GM21619 (cell line): ENCODE measurements around the gene BARD1.
"Not testable (repeated sequence)": the region's sequence is repeated elsewhere in the genome, so short reads cannot be mapped to it uniquely, and the experiment has no call there.

Source experiments
- ATAC-seq: cut with Tn5 transposase; IDR thresholded peaks from one replicate; pipeline ENCODE4 v1.9.1; 2021; ENCODE audit not compliant: unreplicated experiment

Gene BARD1

DNA sequence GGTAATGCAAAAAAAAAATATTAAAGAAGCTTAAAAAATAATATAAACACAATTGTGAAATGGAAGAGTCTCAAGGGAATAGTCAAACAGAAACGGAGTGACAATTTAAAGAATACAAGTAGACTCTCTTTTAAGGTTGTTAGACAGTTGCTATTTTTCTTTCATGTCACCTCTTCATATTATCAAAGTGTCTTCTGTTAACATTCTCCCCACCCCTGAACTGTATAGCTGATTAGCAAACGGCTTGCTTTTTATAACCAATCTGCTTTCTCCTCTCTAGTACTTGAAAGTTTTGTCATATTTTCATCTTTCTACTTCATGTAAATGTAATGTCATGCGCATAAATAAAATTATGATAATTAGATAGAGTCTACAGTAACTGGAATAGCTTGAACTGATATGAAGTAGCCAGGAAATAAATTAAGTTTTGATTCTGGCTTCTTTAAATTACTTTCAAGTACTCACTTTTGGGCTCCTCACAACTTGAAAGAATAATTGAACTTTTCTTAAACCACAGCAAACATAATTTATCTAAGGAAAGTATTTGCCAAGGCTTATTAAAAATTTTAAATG lies 37.0 kb downstream of the BARD1 start:
- ATAC-seq = no peak

DNA sequence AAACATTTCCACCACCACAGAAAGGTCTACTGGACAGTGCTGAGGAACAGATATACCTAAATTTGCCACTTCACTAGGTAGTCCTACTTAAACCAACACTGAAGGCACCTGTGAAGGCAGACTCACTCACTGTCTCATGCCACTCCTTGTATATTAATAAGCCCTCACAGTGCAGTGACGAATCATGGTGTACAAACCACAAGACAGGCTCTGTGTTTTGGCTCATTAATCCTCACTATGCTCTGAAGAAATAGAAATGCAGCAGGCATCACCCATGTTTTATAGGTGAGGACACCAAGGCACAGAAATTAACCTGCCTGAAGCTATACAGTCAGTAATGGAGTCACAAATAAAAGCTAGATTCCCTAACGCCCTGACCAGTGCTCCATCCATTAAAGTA lies 44.3 kb downstream of the BARD1 start:
- no peak for ATAC-seq

DNA sequence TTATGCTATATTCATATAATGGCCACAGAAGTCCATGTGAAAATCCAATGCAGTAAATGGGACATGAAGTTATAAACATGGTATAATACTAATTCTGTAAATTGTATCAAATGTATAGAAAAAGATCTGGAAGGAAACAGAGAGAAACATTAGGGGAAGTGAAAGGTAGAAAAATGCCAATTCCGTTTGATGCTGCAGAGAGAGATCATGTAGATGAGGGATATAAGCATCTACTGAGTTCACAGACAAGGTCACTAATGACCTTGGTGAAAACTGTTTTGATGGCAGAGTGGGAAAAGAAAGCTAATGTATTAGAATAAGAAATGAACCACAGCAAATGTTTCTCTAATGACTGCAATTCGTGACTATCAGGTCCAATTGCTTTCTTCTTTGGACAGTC lies 56.0 kb downstream of the BARD1 start:
- no peak for ATAC-seq

DNA sequence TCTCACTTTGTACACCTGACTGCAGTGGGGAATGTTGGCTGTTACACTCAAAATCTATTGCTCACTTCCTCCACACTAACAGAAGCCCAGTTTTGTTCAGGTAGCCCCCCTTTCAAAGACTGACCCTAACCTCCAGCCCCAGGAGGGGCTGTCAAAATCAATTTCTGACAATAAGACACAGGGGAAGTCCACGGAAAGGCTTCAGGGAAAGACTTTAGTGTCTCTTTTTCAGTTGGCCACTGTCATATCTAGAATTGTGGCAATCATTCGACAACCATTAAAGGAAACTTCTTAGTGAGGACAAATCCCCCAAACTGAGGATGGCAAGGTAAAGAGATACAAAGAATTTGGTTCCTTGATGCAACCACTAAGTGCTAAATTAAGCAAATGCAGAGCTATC lies 59.0 kb downstream of the BARD1 start:
- ATAC-seq = peak; percentile 39

DNA sequence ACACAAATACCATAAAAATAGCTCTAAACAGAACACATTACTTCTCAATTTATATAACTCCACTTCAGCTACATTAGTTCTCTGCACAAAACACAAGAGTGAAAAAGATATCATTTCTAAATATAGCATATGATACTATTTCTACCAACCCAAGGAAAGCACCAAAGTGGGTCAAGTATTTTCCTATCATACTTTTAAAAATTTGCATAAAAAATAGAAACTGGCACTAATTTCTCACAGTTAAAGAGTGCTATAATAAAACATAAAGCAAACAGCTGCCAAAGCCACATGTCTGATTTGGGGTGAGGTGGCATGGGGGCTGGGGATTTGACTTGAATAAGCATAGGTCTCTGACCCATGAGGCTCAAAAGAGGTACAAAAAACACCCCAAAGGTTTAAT lies 61.5 kb downstream of the BARD1 start:
- ATAC-seq = no peak

DNA sequence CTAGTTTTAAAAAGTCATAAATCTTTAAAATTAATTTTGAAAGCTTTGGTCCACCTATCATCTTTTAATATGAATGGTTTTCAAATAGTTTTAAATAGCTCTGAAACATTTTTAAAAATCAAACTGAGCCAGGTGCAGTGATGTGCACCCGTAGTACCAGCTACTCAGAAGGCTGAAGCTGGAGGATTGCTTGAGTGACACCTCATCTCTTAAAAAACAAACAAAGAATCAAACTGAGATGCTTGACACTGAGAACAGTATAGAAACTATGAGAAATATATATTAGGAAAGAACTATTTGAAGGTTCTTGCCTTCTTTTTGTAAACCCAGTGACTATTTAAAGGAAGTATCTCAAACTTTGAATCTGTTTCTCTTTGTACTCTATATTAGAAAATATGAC lies 67.4 kb downstream of the BARD1 start:
- no peak for ATAC-seq

DNA sequence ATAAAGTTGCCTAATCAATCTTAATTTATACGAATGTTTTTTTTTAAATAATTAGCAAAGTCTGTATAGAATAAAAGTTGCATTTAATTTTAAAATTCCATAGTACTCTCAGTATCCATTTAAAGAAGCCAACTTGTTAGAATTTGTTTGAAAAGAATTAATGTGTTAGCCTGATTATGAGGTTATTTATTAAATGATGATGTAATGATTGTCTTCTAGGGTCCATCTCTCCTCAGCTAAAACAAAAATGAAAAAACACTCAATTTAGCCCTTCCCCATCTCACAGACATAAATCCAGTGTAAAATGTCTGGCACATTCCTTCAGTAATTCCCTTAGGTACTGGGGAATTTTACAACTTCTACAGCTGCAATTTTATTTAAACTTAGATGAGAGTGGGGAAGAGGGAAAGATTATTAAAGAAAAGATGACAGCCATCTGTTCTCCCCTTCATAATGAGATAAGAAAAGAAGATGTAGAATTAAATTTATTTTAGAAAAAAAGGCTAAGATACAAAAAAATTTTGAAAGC lies 68.6 kb downstream of the BARD1 start:
- no peak for ATAC-seq

DNA sequence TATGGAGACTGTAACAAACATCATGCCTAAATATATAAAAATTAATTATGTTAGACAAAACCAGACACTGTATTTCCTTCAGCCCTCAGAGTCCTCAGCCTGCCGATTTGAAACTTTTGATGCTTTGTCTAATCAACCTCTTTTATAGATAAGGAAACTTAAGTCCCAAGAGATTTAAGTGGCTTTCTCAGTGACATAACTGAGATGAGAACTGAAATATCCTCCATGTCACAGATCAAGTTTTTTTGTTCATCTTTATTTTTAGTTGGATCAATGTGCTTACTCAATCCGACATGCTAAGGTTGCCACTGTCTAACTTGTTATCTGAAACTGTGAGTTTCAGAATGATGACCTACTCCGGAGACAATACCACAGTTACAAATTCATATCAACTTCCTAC lies 72.3 kb downstream of the BARD1 start:
- peak; percentile 98 for ATAC-seq

DNA sequence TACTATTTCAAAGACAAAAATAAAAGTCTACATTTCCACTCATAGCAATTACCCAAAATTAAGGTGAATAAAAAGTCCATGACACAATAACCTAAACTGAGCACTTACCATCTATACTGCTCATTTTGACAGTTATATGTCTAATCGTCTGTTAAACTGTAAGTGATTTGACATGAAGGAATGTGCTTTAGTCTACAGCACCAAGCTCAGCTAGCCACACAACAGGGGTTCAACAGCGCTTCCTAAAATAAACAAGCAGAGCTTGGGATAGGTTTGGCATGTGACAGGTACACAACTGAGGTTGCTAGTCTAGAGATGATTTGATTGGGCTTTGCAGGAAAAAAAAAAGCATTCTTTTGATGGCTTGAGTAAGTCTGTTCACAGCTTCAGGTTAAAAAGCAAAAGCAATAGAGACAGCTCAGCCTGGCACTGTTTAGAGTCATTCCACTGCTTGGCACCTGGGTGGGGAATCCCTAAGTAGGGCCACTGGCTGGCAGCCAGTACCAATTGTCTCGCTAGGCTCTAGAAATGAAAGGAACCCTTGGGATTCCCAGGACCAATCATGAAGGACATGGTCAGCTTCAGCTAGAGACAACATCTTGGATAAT lies 78.6 kb downstream of the BARD1 start:
- ATAC-seq = peak; percentile 49

DNA sequence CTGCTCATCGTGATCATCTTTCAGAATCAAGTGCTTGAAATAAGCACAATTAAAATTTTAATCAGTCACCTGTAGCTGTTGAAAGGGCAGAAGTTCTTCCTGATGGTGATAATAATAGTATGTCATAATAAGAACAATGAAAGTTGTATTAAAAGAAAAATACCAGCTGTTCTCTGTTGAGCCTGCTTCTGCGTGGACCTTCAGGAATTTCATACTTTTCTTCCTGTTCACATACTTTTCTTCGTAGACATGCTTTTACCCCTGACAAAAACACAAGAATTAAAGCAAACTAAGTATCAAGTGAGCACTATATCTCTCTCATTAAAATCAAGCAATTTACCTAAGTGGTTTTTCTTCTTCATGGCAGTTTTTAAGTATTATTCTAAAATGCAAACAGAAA lies 79.2 kb downstream of the BARD1 start:
- ATAC-seq = no peak

DNA sequence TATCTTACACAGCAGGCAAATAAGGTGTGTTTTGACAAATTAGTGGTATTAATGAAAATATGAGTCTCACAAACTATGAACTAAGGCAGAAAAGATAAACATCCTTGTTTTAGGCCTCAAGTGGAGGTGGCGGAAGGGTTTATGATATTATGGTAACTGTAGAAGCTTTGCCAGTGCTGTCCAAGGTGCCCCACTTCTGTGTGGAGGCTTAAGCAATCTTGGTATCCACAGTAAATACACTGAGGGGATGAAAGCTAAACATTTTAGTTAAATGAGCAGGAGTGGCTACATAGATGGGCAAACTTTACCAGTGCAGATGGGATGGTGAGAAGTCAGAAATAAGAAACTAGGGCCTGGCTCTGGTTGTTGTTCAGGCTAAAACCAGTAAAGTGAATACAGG lies 84.7 kb downstream of the BARD1 start:
- ATAC-seq = no peak

DNA sequence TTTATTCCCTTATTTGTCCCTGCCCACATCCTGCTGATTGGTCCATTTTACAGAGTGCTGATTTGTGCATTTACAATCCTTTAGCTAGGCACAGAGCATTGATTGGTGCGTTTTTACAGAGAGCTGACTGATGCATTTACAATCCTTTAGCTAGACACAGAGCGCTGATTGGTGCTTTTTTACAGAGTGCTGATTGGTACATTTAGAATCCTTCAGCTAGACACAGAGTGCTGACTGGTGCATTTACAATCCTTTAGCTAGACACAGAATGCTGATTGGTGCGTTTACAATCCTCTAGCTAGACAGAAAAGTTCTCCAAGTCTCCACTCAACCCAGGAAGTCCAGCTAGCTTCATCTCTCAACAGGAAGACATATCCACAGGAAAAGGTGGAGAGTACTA lies 91.6 kb downstream of the BARD1 start:
- ATAC-seq = not testable (repeated sequence)

DNA sequence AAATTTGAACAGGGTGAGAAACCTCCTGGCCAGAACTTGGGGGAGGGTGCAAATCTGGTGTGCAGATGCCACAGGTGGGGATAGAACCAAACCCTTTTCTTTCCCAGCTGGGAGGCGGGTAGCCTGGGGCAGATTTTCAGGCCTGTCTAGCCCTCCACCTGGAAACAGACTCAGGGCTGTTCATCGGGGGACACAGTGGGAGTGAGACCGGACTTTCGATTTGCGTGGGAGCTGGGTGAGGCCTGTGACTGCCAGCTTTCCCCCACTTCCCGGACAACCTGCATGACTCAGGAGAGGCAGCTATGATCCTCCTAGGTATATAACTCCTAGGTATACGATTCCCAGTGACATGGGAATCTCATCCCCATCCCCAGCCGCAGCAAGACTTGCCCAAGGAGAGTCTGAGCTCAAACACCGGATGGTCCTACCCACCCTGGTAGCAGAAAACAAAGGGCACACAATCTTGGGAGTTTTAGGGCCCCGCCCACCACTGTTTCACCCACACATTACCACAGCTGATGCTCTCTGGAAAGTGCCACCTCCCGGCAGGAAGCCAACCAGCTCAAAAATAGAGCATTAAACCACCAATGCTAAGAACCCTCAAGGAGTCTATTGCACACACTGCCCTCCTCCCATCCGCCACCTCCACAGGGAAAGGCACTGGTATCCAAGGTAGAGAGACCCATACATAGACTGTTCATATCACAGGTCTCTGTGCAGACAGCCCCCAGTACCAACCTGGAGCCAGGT lies 92.5 kb downstream of the BARD1 start:
- no peak for ATAC-seq

DNA sequence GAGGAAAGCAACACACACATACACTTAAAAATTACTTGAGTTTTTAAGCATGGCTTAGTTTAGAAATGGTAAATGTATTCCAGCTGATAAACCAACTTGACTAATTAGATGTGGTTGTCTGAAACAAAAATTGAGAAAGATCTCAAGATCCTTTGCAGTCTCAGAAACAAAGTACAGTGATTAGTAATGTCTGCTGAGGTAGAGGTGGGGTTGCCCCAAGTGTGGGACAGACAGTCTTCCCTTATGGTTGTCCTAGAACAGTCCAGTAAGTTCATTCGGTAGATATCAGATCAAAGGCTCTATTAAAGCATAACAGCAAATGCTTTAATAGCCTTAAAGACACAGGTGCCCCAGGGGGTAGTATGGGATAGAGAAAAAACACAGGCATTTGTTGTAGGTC lies 94.5 kb downstream of the BARD1 start:
- ATAC-seq = no peak

DNA sequence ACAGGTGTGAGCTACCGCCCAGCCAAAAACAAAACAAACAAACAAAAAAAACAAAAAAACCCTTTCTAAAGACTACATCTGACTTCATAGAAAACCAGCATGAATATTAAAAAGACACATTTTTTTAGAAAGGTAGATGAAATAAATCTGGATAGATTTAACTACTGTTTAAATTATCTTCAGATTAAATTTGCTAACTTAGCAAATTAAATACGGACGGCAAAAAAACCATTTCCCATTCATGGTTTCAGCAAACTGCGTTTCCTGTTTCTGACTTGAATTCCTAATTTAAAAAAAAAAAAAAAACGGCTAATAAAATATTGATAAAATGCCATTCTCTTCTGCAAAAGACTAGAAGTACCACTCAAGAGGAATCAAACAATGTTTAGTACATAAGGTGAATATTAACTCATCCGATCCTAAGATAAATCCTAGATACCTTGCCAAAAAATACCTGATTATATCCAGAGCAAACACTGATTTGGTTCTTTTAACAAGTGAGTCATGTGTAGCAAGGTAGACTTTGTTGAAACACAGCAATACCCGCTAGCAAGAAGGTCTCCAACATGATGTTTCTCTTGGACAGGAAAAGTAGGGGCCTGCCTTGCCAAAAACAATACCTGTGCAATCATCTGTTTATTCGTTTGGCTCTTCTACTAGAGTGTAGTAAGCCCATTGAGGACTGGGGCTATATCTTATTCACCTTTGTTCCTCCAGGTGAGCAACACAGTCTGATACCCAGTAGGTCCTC lies 96.2 kb downstream of the BARD1 start:
- ATAC-seq = no peak

DNA sequence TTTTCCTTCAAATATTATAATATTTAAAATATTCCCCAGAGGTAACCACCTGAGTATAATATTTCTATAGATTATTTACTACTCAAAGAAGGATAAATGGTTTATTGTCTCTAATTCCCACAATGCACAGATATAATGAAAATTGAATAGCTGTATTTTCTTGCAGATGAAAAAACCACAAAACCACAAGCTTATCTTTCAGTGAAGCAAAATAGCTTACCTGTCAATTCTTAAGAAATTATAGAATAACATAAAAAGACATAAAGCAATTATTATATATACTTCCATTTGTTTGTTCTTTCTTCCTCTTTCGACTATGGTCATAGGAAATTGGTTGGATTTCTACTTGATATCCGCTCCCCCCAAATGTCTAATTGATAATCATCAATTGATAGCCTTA lies 98.8 kb downstream of the BARD1 start:
- ATAC-seq = no peak

DNA sequence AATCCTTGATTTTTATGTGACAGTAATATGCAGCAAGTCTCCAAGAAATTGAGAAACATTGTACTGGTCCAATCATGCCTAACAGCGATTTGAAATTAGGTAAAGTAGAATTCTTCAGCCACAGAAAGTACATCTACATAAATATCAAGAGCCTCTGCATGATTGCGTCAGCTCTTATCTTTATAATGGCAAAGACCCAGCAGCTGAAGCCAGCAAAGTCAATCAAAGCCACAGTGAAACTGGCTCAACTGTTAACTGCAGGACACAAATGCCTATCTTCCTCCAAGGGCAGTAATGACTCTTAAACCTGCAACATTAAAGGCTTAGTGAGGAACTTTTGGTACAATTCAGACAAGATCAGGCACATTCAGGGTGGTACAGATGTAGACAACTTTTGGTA lies 102.5 kb downstream of the BARD1 start:
- ATAC-seq = no peak

DNA sequence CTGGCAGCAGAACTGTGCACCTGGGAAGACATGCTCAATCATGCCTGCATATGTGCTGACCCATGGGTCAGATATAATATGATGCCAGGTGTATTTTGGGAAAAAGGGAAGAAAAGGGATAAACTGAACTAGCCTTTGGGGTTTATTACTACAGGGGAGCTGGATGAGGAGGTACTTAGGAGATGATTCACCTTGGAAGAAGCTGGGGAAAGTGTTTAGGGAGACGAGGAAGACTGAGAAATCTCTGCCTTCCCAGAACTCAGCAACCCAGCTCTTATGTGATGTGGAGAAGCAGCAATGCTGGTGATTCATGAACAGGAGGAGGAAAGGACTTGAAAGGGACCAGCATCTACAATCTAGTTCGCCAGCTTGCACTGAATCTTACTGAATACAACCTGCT lies 110.2 kb downstream of the BARD1 start:
- ATAC-seq = no peak

DNA sequence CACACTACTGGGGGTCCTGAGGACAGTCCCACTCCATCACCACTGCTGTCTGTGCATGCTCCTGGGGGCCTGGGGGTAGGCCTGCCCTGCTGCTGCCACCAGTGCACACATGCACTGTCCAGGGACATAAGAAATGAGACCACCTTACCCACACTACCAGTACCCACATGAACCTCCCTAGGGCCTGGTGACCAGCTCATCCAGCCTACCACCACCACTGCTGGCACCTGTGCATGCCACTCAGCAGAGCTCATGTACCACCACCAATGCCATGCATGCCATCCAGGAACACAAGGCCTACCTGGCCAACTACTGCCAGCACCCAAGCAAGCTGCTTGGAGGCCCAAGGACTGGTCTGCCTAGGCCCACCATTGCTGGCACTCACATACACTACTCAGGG lies 112.8 kb downstream of the BARD1 start:
- no peak for ATAC-seq

DNA sequence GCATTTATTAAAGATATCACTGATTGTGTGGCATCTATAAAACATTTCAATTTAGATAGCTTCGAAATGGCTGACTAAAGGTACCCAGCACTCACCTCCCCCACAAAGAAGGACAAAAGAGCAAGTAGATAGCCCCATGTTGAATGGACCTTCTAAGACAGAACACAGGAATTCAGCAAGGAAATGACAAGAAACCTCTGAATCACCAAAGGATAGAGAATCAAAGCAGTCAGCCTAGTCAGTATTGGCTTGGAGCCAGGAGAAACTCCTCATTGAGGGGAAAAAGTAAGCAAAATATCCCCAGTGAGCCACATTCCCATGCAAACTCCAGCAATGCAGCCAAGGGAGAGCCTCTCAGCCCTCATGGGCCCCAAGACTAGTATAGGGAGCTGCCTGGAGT lies 113.7 kb downstream of the BARD1 start:
- no peak for ATAC-seq

DNA sequence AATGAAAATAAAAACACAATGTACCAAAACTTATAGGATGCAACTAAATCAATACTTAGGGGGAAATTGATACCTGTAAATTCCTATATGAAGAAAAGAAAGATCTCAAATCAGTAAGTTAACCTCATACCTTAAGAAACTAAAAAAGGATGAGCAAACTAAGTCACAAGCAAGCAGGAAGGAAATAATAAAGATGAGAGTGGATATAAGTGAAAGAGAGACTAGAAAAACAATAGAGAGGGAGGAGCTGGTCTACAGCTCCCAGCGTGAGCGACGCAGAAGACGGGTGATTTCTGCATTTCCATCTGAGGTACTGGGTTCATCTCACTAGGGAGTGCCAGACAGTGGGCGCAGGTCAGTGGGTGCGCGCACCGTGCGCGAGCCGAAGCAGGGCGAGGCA lies 125.9 kb downstream of the BARD1 start:
- not testable (repeated sequence) for ATAC-seq

DNA sequence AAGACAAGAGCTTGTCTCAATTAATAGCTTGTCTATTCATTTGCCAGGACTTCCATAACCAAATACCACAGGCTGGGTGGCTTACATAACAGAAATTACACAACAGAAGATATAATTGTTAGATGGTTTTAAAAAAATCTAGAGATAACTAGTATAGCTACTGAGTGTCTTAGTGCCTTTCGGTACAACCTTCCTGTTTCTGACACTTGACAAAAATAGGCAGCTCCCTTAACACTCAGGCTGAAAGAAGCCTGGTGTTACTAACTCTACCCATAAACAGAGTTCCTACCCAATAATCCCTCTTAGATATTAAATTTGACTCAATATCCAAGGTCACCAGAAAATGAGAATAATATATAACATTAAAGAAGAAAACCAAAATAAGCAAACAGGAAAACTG lies 129.7 kb downstream of the BARD1 start:
- ATAC-seq = peak; percentile 45
